ENCODE data around the gene PRIM2.
"Not testable (repeated sequence)": the region's sequence is repeated elsewhere in the genome, so short reads cannot be mapped to it uniquely, and the experiment has no call there.

Gene PRIM2

GRCh38 chr6:57307850-57308249, 9.6 kb upstream of the PRIM2 start:
- Histone ChIP-seq H3K27ac (ENCODE audit: low read depth, low read length) (no peak overlapping the region), H3F3A (ENCODE audit: insufficient read depth) (no peaks in the 10 kb centered on the region), H3K9me2 (replicated peaks; ENCODE audit: insufficient read depth, low read length) (no peaks in the 10 kb centered on the region), H3K9ac (ENCODE audit: low read length) (no peak overlapping the region), H3K79me2 (ENCODE audit: insufficient read depth, low read length) (no peaks in the 10 kb centered on the region), H3K4me2 (ENCODE audit: low read depth, low read length, poor library complexity, severe bottlenecking) (no peak overlapping the region), H3K36me3 (ENCODE audit: low read length) (no peaks in the 10 kb centered on the region), H3K27me3 (ENCODE audit: low read length) (no peaks in the 10 kb centered on the region), H4K20me1 (ENCODE audit: low read depth, low read length) (no peaks in the 10 kb centered on the region), H3K4me3 (ENCODE audit: insufficient read depth, low read length, poor library complexity, severe bottlenecking) (no peak overlapping the region), H3K9me3 (ENCODE audit: insufficient read depth, low read length) (no peaks in the 10 kb centered on the region), H2AFZ (ENCODE audit: low read depth, low read length, severe bottlenecking) (no peak overlapping the region)
- TF ChIP-seq CTCF (IDR thresholded peaks at IDR 0.05; ENCODE audit: insufficient read depth, low read length, poor library complexity, severe bottlenecking), result no peak
- no peak for TF ChIP-seq EZH2phosphoT487 (conservative IDR thresholded peaks at IDR 0.05; ENCODE audit: low read length)

- H3K36me3 ChIP-seq (ENCODE audit: low read length); H3K79me2 ChIP-seq (ENCODE audit: insufficient read depth, low read length); H2AFZ ChIP-seq (ENCODE audit: low read depth, low read length, severe bottlenecking): not testable (repeated sequence)
These were observed 8.7 kb upstream of the PRIM2 start for GRCh38 chr6:57308755-57309154.

GRCh38 chr6:57310095-57310816, 7.2 kb upstream of the PRIM2 start:
- H3K9me2 ChIP-seq (replicated peaks; ENCODE audit: insufficient read depth, low read length); H4K20me1 ChIP-seq (ENCODE audit: low read depth, low read length); H3K9me3 ChIP-seq (ENCODE audit: insufficient read depth, low read length); H2AFZ ChIP-seq (ENCODE audit: low read depth, low read length, severe bottlenecking); H3K36me3 ChIP-seq (ENCODE audit: low read length); H3F3A ChIP-seq (ENCODE audit: insufficient read depth); H3K27ac ChIP-seq (ENCODE audit: low read depth, low read length); H3K9ac ChIP-seq (ENCODE audit: low read length); H3K4me2 ChIP-seq (ENCODE audit: low read depth, low read length, poor library complexity, severe bottlenecking); H3K4me3 ChIP-seq (ENCODE audit: insufficient read depth, low read length, poor library complexity, severe bottlenecking); H3K27me3 ChIP-seq (ENCODE audit: low read length); H3K79me2 ChIP-seq (ENCODE audit: insufficient read depth, low read length): not testable (repeated sequence)

More at GRCh38 chr6:57308755-57309154, 8.7 kb upstream of the PRIM2 start:
- H3K9ac ChIP-seq (ENCODE audit: low read length); H3K4me2 ChIP-seq (ENCODE audit: low read depth, low read length, poor library complexity, severe bottlenecking); H3K27me3 ChIP-seq (ENCODE audit: low read length); H3K27ac ChIP-seq (ENCODE audit: low read depth, low read length); H3K9me2 ChIP-seq (replicated peaks; ENCODE audit: insufficient read depth, low read length); H4K20me1 ChIP-seq (ENCODE audit: low read depth, low read length); H3F3A ChIP-seq (ENCODE audit: insufficient read depth); H3K9me3 ChIP-seq (ENCODE audit: insufficient read depth, low read length); H3K4me3 ChIP-seq (ENCODE audit: insufficient read depth, low read length, poor library complexity, severe bottlenecking): not testable (repeated sequence)

DNA sequence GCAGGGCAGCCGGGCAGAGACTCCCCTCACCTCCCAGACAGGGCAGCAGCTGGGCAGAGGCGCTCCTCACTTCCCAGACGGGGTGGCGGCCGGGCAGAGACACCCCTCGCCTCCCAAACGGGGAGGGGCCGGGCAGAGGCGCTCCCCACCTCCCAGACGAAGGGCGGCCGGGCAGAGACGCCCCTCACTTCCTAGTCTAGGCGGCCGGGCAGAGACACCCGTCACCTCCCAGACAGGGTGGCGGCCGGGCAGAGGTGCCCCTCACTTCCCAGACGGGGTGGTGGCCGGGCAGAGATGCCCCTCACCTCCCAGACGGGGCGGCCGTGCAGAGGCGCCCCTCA, 6.6 kb upstream of the PRIM2 start:
- no peaks in the 10 kb centered on the region for H3K79me2 ChIP-seq (ENCODE audit: insufficient read depth, low read length)
- H3K4me3 ChIP-seq (ENCODE audit: insufficient read depth, low read length, poor library complexity, severe bottlenecking), result no peak overlapping the region
- no peaks in the 10 kb centered on the region for H3K9me3 ChIP-seq (ENCODE audit: insufficient read depth, low read length)
- no peak overlapping the region for H2AFZ ChIP-seq (ENCODE audit: low read depth, low read length, severe bottlenecking)
- no peaks in the 10 kb centered on the region for H3K27me3 ChIP-seq (ENCODE audit: low read length)
- no peaks in the 10 kb centered on the region for H4K20me1 ChIP-seq (ENCODE audit: low read depth, low read length)
- no peak overlapping the region for H3K4me2 ChIP-seq (ENCODE audit: low read depth, low read length, poor library complexity, severe bottlenecking)
- no peaks in the 10 kb centered on the region for H3K36me3 ChIP-seq (ENCODE audit: low read length)
- H3K9me2 ChIP-seq (replicated peaks; ENCODE audit: insufficient read depth, low read length), result no peaks in the 10 kb centered on the region
- H3K27ac ChIP-seq (ENCODE audit: low read depth, low read length), result no peak overlapping the region
- H3K9ac ChIP-seq (ENCODE audit: low read length), result no peak overlapping the region
- TF ChIP-seq EZH2phosphoT487 (conservative IDR thresholded peaks at IDR 0.05; ENCODE audit: low read length) (no peak), CTCF (IDR thresholded peaks at IDR 0.05; ENCODE audit: insufficient read depth, low read length, poor library complexity, severe bottlenecking) (no peak)
- no peaks in the 10 kb centered on the region for H3F3A ChIP-seq (ENCODE audit: insufficient read depth)

- not testable (repeated sequence) for H3K4me3 ChIP-seq (ENCODE audit: insufficient read depth, low read length, poor library complexity, severe bottlenecking); H3K9me2 ChIP-seq (replicated peaks; ENCODE audit: insufficient read depth, low read length); H3K9ac ChIP-seq (ENCODE audit: low read length); H3K27ac ChIP-seq (ENCODE audit: low read depth, low read length); H3K79me2 ChIP-seq (ENCODE audit: insufficient read depth, low read length); H3F3A ChIP-seq (ENCODE audit: insufficient read depth); H4K20me1 ChIP-seq (ENCODE audit: low read depth, low read length); H3K9me3 ChIP-seq (ENCODE audit: insufficient read depth, low read length); H3K4me2 ChIP-seq (ENCODE audit: low read depth, low read length, poor library complexity, severe bottlenecking); H3K36me3 ChIP-seq (ENCODE audit: low read length); H3K27me3 ChIP-seq (ENCODE audit: low read length); H2AFZ ChIP-seq (ENCODE audit: low read depth, low read length, severe bottlenecking)
These were observed 6.0 kb upstream of the PRIM2 start for GRCh38 chr6:57311300-57312003.
